Measurements from ENCODE around the gene SGCE. TPM values are rescaled to one million over a fixed set of nuclear protein-coding genes. Genes with fewer than 3 reads are reported as not detected.

The SGCE gene
- total RNA-seq, 1 experiment from 2014 or later: 49.2 TPM

GRCh38 chr7:94621120-94621519, 34.8 kb downstream of the SGCE start:
- DNase-seq (ENCODE audit: low spot score): no peak
- ChIA-PET CTCF (no interaction called here), POLR2A (ENCODE audit: low non-redundant PET) (no interaction called here)
- no peaks in the 10 kb centered on the region for H3K27me3 ChIP-seq (replicated peaks; ENCODE audit: insufficient read depth, low read depth, low read length, poor library complexity)
- peaks cover 4% of the 10 kb centered on the region for H3K36me3 ChIP-seq (ENCODE audit: insufficient read depth, low read length, poor library complexity, severe bottlenecking)
- TF ChIP-seq EZH2 (IDR thresholded peaks at IDR 0.05; ENCODE audit: borderline replicate concordance, low read depth, low read length, poor library complexity, severe bottlenecking): no peak
- TF ChIP-seq, protein P1, sequence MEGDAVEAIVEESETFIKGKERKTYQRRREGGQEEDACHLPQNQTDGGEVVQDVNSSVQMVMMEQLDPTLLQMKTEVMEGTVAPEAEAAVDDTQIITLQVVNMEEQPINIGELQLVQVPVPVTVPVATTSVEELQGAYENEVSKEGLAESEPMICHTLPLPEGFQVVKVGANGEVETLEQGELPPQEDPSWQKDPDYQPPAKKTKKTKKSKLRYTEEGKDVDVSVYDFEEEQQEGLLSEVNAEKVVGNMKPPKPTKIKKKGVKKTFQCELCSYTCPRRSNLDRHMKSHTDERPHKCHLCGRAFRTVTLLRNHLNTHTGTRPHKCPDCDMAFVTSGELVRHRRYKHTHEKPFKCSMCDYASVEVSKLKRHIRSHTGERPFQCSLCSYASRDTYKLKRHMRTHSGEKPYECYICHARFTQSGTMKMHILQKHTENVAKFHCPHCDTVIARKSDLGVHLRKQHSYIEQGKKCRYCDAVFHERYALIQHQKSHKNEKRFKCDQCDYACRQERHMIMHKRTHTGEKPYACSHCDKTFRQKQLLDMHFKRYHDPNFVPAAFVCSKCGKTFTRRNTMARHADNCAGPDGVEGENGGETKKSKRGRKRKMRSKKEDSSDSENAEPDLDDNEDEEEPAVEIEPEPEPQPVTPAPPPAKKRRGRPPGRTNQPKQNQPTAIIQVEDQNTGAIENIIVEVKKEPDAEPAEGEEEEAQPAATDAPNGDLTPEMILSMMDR (conservative IDR thresholded peaks at IDR 0.05; ENCODE audit: low read depth, low read length): no peak
- BruUV-seq (replicated peaks): no TSS peak
- H3K4me1 ChIP-seq (ENCODE audit: insufficient read depth, low read length, poor library complexity, severe bottlenecking): peaks cover 24% of the 10 kb centered on the region
- no peaks in the 10 kb centered on the region for H3K9me3 ChIP-seq (ENCODE audit: low read depth, low read length, poor library complexity, severe bottlenecking)
- no peak overlapping the region for H3K4me3 ChIP-seq (ENCODE audit: low read depth, low read length, poor library complexity, severe bottlenecking)
- H3K27ac ChIP-seq (ENCODE audit: low read depth, low read length, poor library complexity, severe bottlenecking): no peak overlapping the region
- intact Hi-C loops (cut with micrococcal nuclease; ENCODE audit: unreplicated experiment): no loop called here

- TF ChIP-seq EZH2 (IDR thresholded peaks at IDR 0.05; ENCODE audit: borderline replicate concordance, low read depth, low read length, poor library complexity, severe bottlenecking): no peak
- TF ChIP-seq, protein P1 (conservative IDR thresholded peaks at IDR 0.05; ENCODE audit: low read depth, low read length): no peak
- H3K36me3 ChIP-seq (ENCODE audit: insufficient read depth, low read length, poor library complexity, severe bottlenecking): peaks cover 4% of the 10 kb centered on the region
- BruUV-seq (replicated peaks): no TSS peak
- peaks cover 24% of the 10 kb centered on the region for H3K4me1 ChIP-seq (ENCODE audit: insufficient read depth, low read length, poor library complexity, severe bottlenecking)
- ChIA-PET POLR2A (ENCODE audit: low non-redundant PET) (no interaction called here), CTCF (interaction anchor here (1.0 kb wide), 1 partner anchor 36 kb away, joined by 5 read pairs; no protein-coding TSS in a partner anchor)
- no peak overlapping the region for H3K4me3 ChIP-seq (ENCODE audit: low read depth, low read length, poor library complexity, severe bottlenecking)
- H3K27me3 ChIP-seq (replicated peaks; ENCODE audit: insufficient read depth, low read depth, low read length, poor library complexity): no peaks in the 10 kb centered on the region
- peak; percentile 88 for DNase-seq (ENCODE audit: low spot score)
- no peaks in the 10 kb centered on the region for H3K9me3 ChIP-seq (ENCODE audit: low read depth, low read length, poor library complexity, severe bottlenecking)
- intact Hi-C loops (cut with micrococcal nuclease; ENCODE audit: unreplicated experiment): no loop called here
- H3K27ac ChIP-seq (ENCODE audit: low read depth, low read length, poor library complexity, severe bottlenecking): no peak overlapping the region
Measured at GRCh38 chr7:94620703-94621118, 35.2 kb downstream of the SGCE start.

DNA sequence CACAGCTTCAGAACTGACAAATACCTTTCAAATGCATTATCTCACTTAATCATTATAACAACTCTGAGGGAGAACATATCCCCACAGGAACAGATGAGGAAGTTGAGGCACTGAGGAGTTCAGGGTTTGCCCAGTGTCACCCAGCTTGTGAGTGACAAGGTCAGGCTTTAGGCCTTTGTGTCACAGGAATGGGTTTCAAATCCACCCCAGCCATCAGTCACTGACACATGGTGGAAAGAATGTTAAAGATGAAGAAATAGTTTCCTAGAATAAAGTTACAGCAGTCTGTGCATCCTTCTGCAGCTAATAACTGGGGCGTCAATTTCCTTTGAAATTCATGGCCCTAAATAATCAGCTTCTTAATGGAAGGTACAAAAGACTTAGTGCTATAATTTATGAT, 37.8 kb downstream of the SGCE start:
- Histone ChIP-seq H3K4me1 (ENCODE audit: insufficient read depth, low read length, poor library complexity, severe bottlenecking) (peaks cover 24% of the 10 kb centered on the region), H3K27me3 (replicated peaks; ENCODE audit: insufficient read depth, low read depth, low read length, poor library complexity) (no peaks in the 10 kb centered on the region), H3K36me3 (ENCODE audit: insufficient read depth, low read length, poor library complexity, severe bottlenecking) (peaks cover 4% of the 10 kb centered on the region), H3K9me3 (ENCODE audit: low read depth, low read length, poor library complexity, severe bottlenecking) (no peaks in the 10 kb centered on the region), H3K4me3 (ENCODE audit: low read depth, low read length, poor library complexity, severe bottlenecking) (no peak overlapping the region), H3K27ac (ENCODE audit: low read depth, low read length, poor library complexity, severe bottlenecking) (no peak overlapping the region)
- intact Hi-C loops (cut with micrococcal nuclease; ENCODE audit: unreplicated experiment): no loop called here
- no peak for DNase-seq (ENCODE audit: low spot score)
- no TSS peak for BruUV-seq (replicated peaks)
- CTCF ChIA-PET: no interaction called here
- POLR2A ChIA-PET (ENCODE audit: low non-redundant PET): no interaction called here
- TF ChIP-seq, protein P1 (conservative IDR thresholded peaks at IDR 0.05; ENCODE audit: low read depth, low read length): no peak
- no peak for TF ChIP-seq EZH2 (IDR thresholded peaks at IDR 0.05; ENCODE audit: borderline replicate concordance, low read depth, low read length, poor library complexity, severe bottlenecking)

All from A673 (cell line).